DLD1 (cell line): Measurements from ENCODE around the gene ZNF44.
"Not testable (repeated sequence)": the region's sequence is repeated elsewhere in the genome, so short reads cannot be mapped to it uniquely, and the experiment has no call there.

ENCODE experiments used
- in situ Hi-C: cut with HindIII; loops from 2 replicates; pipeline ENCODE4 v1.10.0; 2017; ENCODE audit warnings: low sequenced_read_pairs

The ZNF44 gene

DNA sequence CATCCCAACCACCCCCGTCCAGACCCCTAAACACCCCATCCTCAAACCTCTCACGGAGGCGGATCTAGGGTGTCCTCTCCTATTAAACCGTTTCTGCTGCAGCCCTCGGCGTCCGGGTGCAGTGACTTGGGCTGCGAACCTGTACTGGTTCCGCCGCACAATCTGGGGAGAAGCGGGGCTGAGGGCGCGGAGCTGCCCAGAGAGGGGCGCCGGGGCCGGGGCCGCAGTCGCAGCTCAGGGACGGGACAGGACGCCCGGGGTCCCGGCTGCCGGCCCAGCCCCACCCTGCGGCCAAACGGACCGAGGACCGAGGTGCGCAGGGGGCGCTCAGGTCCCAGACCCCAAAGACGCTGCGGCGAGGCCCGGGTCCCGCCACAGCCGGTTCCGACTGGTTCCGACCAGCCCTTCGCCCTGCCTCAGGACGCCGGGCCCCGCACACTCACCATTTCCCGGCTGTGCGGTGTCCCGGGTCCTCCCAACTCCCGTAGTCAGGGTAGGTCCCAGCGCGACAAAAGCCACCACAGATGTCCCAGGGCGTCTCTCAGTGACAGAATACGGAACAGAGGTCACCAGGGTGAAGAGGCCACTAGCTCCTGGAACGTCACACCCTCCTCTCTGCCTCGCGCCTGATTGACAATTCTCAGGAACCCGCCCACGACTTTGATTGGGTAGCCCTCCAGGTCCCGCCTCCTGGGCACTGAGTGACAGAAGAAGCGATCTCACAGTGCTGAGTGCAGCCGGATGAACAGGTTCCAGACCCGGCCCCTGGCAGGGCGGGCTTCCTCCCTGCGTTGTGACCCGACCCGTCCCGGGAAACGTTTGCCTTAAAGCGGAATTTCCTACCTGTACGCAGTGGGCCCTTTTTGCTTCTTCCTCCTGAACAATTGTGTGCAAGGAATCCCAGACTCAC, at the start of gene ZNF44:
ZNF44 (minus strand) TSS at position 635 of the 910 bp plus-strand sequence; CDS start at position 446, 189 bp downstream.
- in situ Hi-C loops, result no loop called here

DNA sequence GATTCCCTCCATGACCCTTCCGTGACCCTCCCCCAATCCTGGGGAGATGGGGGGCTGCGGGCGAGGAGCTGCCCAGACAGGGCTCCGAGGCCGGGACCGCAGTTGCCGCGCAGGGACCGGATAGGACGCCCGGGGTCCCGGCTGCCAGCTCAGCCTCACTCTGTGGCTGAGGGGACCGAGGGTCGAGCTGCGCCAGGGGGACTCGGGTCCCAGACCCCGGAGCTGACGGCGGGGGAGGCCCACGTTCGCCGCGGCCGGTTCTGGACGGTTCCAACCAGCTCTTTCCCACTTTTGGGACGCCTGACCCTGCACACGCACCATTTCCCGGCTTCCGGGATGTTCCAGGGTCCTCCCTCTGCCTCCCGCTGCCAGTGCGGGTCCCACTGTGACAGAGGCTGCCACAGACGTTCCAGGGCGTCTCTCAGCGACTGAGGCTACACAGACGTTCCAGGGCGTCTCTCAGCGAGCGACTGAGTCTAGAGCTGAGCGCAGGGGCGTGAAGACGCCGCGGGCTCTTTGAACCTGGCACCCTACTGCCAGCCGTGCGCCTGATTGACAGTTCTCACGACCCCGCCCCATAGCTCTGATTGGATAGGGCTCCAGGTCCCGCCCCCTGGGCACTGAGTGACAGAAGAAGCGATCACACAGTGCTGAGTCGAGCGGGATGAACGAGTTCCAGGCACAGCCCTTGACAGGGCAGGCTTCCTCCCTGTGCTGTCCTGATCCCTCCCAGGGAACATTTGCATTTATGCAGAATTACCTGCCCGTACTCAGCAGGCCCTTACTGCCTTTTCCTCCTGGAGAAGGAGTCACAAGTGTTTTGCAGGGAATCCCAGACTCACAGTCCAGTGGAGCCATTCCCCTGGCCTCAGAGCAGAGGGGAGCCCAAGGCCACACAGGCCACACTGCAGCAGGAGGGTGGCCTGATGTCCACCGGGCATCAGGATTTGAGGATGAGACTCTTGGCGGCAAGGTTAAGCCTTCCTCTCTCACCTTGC, 38.8 kb upstream of the ZNF44 start, which contains the start of gene ZNF563:
ZNF563 (minus strand) TSS at position 472 of the 998 bp plus-strand sequence; CDS start at position 321, 151 bp downstream.
- in situ Hi-C loops, result no loop called here

DNA sequence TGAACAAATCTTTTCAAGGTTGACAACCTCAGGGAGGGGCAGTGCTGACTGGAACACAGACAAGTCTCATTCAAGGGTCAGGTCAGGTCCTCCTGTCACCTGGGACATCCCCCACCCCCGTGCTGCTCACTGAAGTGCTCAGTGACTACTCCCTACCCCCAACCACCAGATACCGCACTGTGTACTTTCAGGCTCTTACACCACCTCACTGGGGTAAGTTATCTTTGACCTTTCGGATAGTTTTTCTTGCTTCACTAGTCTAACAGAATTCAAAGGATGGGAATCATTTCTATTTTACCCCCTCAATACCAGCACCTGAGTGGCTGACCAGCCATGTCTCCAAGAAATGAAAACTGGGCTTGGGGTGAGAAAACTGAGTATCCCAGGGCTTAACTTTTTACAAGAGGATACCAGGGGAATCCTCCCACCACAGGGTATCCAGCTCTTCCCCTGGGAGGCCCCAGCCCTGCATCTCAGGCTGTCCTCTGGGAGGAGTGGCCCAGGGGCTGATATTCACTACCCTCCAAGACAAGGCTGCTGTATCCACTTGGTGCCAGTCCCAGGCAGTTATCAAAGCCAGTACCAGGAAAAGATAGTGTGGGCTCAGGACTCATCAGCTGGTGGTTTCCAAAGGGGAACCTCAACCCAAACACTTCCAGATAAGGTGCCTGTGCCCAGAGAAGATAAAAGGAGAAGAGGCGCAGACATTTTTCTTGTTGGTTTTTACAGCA, 36.7 kb upstream of the ZNF44 start:
- in situ Hi-C loops, result no loop called here

DNA sequence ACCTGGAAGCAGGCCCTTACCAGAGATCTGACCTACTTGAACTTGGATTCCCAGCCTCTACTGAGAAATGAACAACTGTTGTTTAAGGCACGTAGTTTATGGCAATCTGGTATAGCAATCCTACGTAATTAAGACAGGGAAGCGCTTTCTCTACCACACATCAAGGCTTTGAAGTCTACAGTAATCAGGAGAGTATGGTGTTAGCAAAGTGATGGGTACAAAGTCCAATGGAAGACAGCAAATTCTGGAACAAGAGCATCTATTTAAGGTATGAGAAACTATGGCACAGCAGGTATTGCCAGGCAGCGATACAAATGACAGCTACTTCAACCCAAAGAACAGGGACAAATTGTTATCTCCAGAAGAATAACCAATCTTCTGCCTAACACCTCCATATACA, 35.7 kb upstream of the ZNF44 start:
- in situ Hi-C loops, result no loop called here

GRCh38 chr19:12325690-12326089, 31.0 kb upstream of the ZNF44 start:
- in situ Hi-C loops, result no loop called here

DNA sequence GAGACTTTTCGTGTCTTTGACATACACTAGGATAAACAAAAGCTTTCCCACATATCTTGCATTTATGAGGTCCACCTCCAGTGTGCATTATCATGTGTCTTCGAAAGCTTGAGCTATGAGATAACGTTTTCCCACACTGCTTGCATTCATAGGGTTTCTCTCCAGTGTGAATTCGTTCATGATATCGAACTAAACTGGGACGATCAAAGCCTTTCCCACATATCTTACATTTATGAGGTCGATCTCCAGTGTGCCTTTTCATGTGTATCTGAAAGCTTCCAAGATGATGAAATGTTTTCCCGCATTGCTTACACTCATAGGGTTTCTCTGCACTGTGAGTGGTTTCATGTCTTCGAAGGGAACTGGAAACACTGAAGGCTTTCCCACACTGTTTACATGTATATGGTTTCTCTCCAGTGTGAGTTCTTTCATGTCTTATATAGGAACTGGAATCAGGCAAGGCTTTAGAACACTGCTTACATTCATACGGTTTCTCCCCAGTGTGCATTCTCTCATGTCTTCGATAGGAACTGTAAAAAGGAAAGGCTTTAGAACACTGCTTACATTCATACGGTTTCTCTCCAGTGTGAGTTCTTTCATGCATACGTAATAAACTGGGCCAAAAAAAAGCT, 24.2 kb upstream of the ZNF44 start:
- in situ Hi-C loops, result no loop called here

DNA sequence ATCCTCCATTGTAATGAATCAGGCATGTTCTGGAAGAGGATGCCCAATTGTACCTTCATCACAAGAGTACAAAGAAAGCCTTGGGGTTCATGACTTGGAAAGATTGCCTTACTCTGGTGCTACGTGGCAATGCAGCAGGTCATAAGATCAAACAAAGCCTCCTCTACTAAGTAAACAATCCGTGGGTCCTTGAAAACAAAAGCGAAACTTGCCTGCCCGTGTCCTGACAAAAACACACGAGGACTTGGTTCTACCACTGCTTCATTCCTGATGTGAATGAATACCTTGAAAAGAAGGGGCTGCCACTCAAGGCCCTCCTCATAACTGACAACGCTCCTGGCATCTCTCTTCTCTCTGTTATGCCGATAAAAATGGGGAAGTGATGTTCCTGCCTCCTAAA, 19.9 kb upstream of the ZNF44 start:
- in situ Hi-C loops, result no loop called here

- in situ Hi-C loops, result not testable (repeated sequence)
Observed at GRCh38 chr19:12308891-12309290, 14.2 kb upstream of the ZNF44 start.

DNA sequence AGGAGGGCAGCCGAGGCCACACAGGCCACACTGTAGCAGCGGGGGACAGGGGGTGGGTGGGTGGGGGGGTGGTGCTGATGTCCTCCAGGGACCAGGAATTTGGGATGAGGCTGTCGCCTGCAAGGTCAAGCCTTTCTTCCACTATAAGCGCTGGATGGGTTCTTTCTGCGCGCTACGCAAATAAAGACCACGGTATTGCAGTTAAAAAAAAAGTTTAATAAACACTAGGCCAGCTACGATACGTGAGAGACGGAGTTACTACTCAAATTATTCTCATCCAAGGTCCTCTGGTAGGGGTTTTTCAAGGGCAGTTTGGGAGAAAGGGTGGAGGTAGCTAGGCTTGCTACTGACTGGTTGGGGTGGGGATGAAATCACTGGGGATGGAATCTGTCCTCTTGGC, 508 bp upstream of the ZNF44 start:
- in situ Hi-C loops, result no loop called here

GRCh38 chr19:12293777-12294248, 870 bp downstream of the ZNF44 start:
- in situ Hi-C loops, result no loop called here

DNA sequence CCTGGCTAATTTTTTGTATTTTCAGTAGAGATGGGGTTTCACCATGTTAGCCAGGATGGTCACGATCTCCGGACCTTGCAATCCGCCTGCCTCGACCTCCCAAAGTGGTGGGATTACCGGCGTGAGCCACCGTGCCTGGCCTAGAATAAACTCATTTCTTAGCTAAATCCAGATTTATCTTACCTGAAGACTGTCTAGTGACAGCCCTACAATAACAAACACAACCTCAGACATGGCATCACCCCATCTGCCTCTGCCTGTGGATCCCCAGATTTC, 5.0 kb downstream of the ZNF44 start:
- in situ Hi-C loops, result no loop called here

- in situ Hi-C loops, result no loop called here
Observed at GRCh38 chr19:12287958-12288500, 6.7 kb downstream of the ZNF44 start.

DNA sequence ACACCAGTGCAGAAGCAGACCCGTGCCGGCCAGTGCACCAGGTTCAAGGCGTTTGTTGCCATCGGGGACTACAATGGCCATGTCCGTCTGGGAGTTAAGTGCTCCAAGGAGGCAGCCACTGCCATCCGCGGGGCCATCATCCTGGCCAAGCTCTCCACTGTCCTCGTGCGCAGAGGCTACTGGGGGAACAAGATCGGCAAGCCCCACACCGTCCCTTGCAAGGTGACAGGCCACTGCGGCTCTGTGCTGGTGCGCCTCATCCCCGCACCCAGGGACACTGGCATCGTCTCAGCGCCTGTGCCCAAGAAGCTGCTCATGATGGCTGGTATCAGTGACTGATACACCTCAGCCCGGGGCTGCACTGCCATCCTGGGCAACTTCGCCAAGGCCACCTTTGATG, 10.1 kb downstream of the ZNF44 start:
- in situ Hi-C loops, result no loop called here

DNA sequence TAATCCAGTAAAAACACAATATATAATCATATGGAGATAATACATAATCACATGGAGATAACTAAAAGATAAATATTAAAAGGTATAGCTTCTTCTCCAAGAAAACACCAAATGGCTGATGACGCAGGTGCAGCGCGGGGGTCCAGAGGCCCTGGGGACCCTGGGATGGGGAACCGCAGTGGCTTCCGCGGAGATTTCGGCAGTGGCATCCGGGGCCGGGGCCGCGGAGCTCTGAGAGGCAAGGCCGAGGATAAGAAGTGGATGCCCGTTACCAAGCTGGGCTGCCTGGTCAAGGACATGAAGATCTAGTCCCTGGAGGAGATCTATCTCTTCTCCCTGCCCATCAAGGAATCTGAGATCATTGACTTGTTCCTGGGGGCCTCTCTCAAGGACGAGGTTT, 10.5 kb downstream of the ZNF44 start:
- in situ Hi-C loops, result no loop called here

DNA sequence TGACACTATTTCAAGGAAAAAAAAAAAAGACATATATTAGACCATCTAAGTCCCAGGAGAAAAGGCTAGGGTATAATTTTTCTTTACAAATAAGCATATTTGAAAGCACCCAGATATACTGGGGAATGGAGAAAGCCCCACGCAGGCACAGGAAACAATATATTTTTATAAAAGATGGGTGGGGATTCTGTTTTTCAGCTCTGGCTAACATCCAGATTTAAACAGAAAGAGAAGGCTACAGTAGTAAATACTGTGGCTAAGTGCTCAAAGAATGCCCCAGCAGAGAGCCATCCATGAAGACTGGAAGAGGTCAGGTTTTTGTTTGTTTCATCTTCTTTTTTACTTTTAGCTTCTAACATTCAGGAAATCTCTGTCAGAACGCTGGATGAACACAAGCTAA, 16.0 kb downstream of the ZNF44 start:
- in situ Hi-C loops, result no loop called here

GRCh38 chr19:12272980-12273901, 21.4 kb downstream of the ZNF44 start:
- in situ Hi-C loops, result no loop called here

GRCh38 chr19:12272386-12272785, 22.3 kb downstream of the ZNF44 start:
- in situ Hi-C loops, result no loop called here

DNA sequence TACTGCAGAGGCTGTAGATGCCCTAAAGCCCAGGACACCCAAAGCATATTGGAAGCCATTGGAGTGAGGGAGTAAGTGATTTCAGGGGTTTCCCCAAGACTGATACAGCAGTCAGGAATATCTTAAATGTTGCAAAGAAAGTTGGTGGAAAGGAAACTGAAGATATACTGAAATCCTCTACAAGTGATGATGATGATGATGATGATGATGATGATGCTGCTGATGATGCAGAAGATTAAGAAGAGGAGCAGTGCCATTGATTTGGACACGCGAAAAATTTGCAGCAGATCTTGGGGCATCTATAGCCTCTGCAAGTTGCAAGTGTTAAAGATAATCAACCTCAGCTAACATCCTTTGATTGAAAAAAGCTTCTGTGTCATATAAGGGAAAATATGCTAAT, 23.8 kb downstream of the ZNF44 start:
- in situ Hi-C loops, result no loop called here
